GM12872 (cell line): ENCODE results near the gene RFK.

Experiments
- CTCF ChIP-seq: IDR thresholded peaks from 3 replicates; pipeline ENCODE4 v1.5.1; 2011; ENCODE audit warnings: low read depth, mild to moderate bottlenecking, low read length, moderate library complexity; ENCODE audit not compliant: insufficient read depth

RFK gene

GRCh38 chr9:76338418-76338817, 55.8 kb downstream of the RFK start:
- no peak for TF ChIP-seq CTCF

GRCh38 chr9:76336027-76336426, 58.2 kb downstream of the RFK start:
- TF ChIP-seq CTCF: no peak
